ENCODE data around the gene LBX1.
"Not testable (repeated sequence)": the region's sequence is repeated elsewhere in the genome, so short reads cannot be mapped to it uniquely, and the experiment has no call there.

The LBX1 gene

DNA sequence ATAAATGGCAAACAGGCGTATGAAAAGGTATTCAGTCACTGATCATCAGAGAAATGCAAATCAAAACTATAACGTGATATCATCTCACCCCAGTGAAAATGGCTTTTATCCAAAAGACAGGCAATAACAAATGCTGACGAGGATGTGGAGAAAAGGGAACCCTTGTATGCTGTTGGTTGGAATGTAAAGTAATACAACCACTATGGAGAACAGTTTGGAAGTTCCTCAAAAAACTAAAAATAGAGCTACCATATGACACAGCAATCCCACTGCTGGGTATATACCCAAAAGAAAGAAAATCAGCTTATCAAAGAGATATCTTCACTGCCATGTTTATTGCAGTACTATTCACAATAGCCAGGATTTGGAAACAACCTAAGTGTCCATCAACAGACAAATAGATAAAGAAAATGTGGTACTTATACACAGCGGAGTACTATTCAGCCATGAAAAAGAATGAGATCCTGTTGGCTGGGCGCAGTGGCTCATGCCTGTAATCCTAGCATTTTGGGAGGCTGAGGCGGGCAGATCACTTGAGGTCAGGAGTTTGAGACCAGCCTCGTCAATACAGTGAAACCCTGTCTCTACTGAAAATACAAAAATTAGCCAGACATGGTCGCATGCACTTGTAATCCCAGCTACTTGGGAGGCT, 30.8 kb downstream of the LBX1 start:
- not testable (repeated sequence) for DNase-seq

DNA sequence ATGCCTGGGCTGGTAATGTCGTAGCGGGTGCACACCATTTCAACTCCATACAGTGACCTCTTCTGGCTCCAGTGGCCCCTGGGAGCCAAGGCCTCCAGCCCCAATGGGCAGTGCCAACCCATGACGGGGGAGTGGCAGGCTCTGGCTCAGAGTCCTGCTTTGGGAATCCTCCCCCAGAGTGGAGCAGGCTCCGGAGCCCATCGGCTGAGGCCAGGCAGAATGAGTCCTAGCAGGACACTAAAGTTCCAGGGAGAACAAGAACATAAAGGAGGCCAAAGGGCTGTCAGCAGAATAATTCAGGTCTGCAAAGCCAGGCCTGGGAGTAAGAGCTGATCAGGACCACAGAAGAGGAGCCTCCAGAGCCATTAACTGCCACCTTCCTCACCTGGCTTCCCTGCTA, 33.3 kb downstream of the LBX1 start:
- no peak for DNase-seq

DNA sequence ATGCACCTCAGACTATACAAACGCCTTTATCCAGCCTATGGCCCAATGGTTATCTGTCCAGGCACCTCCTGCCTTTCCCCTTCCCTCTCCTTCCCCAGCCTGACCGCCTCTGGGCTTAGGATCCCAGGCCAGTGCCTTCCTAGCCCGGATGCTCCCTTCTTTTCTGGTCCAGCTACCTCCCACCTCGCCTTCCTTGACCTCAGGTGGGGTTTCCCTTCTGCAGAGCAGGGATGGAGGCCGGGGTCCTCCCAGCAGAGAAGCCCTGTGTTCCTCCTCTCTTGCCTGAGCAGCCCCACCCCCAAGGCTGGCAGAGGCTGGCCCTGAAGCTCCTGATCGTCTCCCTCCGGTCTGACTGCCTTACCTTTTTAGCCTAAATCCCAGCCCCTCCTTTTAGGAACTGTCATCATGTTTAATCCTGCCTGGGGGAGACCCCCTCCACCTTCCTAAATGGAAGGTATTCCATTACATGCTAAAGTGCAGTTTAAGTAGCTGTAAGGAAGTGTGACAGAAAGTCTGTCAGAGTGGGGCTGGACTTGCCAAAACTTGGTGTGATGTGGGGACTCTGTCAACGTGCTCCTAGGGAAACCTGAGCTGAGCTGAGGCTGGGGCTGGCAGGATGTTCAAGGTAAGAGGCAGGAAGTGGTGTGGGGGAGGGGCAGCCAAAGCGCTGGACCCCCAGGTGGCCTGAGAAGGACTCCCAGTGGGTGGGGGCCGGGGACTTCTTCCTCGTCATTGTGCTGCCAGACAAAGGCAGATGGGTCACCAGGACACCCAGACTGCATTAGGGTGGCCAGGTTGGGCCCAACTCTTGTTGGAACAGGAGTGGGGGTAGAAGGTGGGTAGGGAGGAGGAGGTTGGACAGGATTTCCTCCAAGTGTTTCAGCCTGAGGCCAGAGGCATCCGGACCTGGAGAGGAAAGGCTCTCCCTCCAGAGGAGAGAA, 39.5 kb downstream of the LBX1 start:
- peak; percentile 25 for DNase-seq

DNA sequence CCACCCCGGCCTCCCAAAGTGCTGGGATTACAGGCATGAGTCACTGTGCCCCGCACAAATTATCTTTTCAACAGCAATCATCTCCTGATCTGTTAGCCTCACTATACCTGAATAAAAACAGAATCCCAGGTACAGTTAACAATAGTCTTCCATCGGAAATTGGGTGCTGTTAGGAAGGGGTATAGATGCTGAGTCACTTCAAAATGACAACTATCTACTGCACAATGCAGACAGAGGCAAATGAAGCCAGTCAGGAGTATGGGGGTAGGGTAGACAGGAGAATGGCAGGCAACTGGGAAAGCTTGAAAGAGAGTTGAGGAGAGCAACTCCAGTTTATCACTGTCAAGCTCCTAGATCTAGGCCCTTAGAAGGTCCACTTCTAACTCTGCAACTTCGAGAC, 40.3 kb downstream of the LBX1 start:
- no peak for DNase-seq

DNA sequence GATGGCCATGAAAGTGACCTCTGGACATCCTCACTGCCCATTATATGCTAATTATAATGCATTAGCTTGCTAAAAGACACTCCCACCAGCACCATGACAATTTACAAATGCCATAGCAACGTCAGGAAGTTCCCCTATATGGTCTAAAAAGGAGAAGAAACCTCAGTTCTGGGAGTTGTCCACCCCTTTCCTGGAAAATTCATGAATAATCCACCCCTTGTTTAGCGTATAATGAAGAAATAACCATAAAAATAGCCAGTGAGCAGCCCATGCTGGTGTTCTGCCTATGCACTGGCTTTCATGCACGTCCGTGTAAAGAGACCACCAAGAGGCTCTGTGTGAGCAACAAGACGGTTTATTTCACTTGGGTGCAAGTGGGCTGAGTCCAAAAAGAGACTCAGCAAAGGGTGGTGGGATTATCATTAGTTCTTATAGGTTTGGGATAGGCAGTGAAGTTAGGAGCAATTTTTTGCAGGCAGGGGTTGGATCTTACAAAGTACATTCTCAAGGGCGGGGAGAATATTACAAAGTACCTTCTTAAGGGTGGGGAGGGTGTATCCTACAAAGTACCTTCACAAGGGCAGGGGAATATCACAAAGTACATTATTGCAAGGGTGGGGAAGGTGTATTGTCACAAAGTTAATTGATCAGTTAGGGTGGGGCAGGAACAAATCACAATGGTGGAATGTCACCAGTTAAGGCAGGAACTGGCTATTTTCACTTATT, 45.6 kb downstream of the LBX1 start:
- no peak for DNase-seq

DNA sequence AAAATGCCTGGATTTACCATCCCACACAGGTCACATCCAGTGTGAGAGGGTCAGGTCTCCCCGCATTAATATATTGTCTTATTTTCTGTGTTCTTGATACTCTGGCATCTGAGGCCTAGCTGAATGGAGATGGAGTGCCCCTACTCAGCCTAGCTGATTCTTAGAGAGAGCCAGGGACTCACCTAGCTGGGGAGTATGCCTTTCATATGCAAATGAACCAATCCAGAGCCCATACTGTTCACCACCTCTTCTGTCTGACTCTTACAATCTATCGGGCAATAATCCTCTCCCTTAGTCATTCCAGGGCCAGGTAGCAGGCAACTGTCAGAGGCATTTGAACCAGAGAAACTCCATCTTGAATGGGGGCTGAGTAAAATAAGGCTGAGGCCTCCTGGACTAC, 46.3 kb downstream of the LBX1 start:
- DNase-seq = no peak
